OCI-LY1 (cell line): ENCODE measurements around the gene ZNF319.

Experiments
- H2AFZ ChIP-seq: fragments of 200-600 bp; sonication (generic), shearing (Covaris generic); 2 replicates; pipeline ENCODE4 v1.6.0; 2014; ENCODE audit warnings: antibody characterized with exemption, mild to moderate bottlenecking, low read length
- H3F3A ChIP-seq: fragments of 200-600 bp; sonication (generic), shearing (Covaris generic); 2 replicates; pipeline ENCODE4 v1.6.0; 2014; ENCODE audit warnings: mild to moderate bottlenecking, antibody characterized with exemption, low read length, moderate library complexity; ENCODE audit not compliant: insufficient read depth
- H3K27ac ChIP-seq: fragments of 200-600 bp; sonication (generic); 2 replicates; pipeline ENCODE4 v1.5.1; 2014; ENCODE audit warnings: low read length, mixed run types, mild to moderate bottlenecking, low read depth; ENCODE audit not compliant: poor library complexity, severe bottlenecking
- H3K27me3 ChIP-seq: fragments of 200-600 bp; sonication (generic); 2 replicates; pipeline ENCODE4 v1.6.0; 2014; ENCODE audit warnings: antibody characterized with exemption, mild to moderate bottlenecking, low read length, moderate library complexity; ENCODE audit not compliant: insufficient read depth
- H3K36me3 ChIP-seq: fragments of 200-600 bp; sonication (generic); 2 replicates; pipeline ENCODE4 v1.6.1; 2014; ENCODE audit warnings: mild to moderate bottlenecking, antibody characterized with exemption, low read length, moderate library complexity, mixed read lengths; ENCODE audit not compliant: insufficient read depth
- H3K4me1 ChIP-seq: fragments of 200-600 bp; sonication (generic); 2 replicates; pipeline ENCODE4 v1.5.1; 2014; ENCODE audit warnings: mild to moderate bottlenecking, low read length, moderate library complexity; ENCODE audit not compliant: insufficient read depth, severe bottlenecking
- H3K4me2 ChIP-seq: fragments of 200-600 bp; sonication (generic), shearing (Covaris generic); 2 replicates; pipeline ENCODE4 v1.6.1; 2014; ENCODE audit warnings: low read length
- H3K4me3 ChIP-seq: fragments of 200-600 bp; sonication (generic); 2 replicates; pipeline ENCODE4 v1.5.1; 2014; ENCODE audit warnings: low read length, low read depth, mild to moderate bottlenecking, mixed read lengths; ENCODE audit not compliant: poor library complexity, severe bottlenecking
- H3K79me2 ChIP-seq: fragments of 200-600 bp; shearing (Covaris generic); 2 replicates; pipeline ENCODE4 v1.6.1; 2016; ENCODE audit warnings: mixed run types, low read length, mixed read lengths; ENCODE audit not compliant: insufficient read depth
- H3K9ac ChIP-seq: fragments of 200-600 bp; sonication (generic), shearing (Covaris generic); 2 replicates; pipeline ENCODE4 v1.6.1; 2014; ENCODE audit warnings: mild to moderate bottlenecking, low read length, mixed read lengths
- H3K9me2 ChIP-seq: fragments of 200-600 bp; sonication (generic), shearing (Covaris generic); 2 replicates; pipeline ENCODE4 v1.6.1; 2014; ENCODE audit warnings: low read depth, mild to moderate bottlenecking, low read length, mixed read lengths
- H3K9me3 ChIP-seq: fragments of 200-600 bp; shearing (Covaris generic); 2 replicates; pipeline ENCODE4 v1.6.1; 2014; ENCODE audit warnings: low read length, mixed read lengths
- H4K20me1 ChIP-seq: fragments of 200-600 bp; sonication (generic), shearing (Covaris generic); 2 replicates; pipeline ENCODE4 v1.6.0; 2016; ENCODE audit warnings: mild to moderate bottlenecking, low read length; ENCODE audit not compliant: insufficient read depth
- EZH2 ChIP-seq: fragments of 200-600 bp; sonication (generic), shearing (Covaris generic); IDR thresholded peaks from 2 replicates; pipeline ENCODE4 v1.8.0; 2017; ENCODE audit warnings: borderline replicate concordance, mixed run types, mild to moderate bottlenecking, antibody characterized with exemption, low read length, moderate library complexity, mixed read lengths
- TF ChIP-seq, protein P1 (sequence below): fragments of 200-600 bp; sonication (generic), shearing (Covaris generic); IDR thresholded peaks from 2 replicates; pipeline ENCODE4 v1.5.1; 2017; ENCODE audit warnings: mild to moderate bottlenecking, antibody characterized with exemption, low read length, moderate library complexity, mixed read lengths

The ZNF319 gene

DNA sequence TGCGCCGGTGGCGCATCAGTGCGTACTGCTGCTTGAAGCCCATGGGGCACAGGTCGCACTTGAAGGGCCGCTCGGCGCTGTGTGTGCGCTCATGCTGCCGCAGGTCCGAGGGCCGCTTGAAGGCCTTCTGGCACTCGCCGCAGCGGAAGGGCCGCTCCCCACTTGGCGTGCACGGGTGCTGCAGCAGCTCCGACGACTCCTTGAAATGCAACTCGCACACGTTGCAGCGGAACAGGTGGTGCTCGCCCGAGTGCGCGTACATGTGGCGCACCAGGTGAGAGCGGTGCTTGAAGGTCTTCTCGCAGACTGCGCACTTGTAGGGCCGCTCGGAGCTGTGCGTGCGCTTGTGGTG lies 3.3 kb downstream of the ZNF319 start:
- H3K9me2 ChIP-seq: no peaks in the 10 kb centered on the region

DNA sequence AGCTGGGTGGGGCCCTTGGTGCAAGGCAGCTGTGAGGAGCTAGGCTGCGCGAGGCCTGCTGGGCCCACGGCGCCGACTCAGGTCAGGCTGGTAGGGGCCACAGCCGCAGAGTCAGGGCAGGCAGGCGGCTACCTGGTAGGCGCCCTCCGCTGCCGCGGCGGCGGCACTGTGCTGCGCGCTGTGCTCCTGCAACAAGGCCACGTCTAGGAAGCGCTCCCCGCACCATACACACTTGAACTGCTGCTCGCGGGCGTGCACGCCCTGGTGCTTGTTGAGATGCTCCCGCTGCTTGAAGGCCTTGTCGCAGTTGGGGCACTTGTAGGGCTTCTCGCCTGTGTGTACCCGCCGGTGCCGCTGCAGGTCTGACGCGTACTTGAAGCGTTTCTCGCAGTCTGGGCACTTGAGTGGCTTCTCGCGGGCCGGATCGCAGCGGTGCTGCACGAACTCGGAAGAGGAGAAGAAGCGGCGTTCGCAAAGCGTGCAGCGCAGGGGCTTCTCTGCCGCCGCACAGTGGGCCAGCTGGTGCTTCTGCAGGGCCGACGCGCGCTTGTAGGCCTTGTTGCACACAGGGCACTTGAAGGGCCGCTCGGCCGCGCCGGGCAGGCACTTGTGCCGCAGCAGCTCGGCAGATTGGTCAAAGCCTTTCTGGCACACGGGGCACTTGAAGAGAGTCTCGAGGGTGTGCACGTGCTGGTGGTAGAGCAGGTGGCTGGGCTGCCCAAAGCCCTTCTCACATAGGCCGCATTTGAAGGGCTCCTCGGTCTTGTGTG lies 3.9 kb downstream of the ZNF319 start:
- no peaks in the 10 kb centered on the region for H4K20me1 ChIP-seq

More for the DNA sequence above, 3.3 kb downstream of the ZNF319 start:
- no peaks in the 10 kb centered on the region for H3K79me2 ChIP-seq
- no peak overlapping the region for H3K9ac ChIP-seq
- no peak for TF ChIP-seq EZH2
- TF ChIP-seq, protein P1, sequence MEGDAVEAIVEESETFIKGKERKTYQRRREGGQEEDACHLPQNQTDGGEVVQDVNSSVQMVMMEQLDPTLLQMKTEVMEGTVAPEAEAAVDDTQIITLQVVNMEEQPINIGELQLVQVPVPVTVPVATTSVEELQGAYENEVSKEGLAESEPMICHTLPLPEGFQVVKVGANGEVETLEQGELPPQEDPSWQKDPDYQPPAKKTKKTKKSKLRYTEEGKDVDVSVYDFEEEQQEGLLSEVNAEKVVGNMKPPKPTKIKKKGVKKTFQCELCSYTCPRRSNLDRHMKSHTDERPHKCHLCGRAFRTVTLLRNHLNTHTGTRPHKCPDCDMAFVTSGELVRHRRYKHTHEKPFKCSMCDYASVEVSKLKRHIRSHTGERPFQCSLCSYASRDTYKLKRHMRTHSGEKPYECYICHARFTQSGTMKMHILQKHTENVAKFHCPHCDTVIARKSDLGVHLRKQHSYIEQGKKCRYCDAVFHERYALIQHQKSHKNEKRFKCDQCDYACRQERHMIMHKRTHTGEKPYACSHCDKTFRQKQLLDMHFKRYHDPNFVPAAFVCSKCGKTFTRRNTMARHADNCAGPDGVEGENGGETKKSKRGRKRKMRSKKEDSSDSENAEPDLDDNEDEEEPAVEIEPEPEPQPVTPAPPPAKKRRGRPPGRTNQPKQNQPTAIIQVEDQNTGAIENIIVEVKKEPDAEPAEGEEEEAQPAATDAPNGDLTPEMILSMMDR: no peak
- H4K20me1 ChIP-seq: no peaks in the 10 kb centered on the region
- peaks cover 19% of the 10 kb centered on the region for H3K36me3 ChIP-seq
- no peak overlapping the region for H3K27ac ChIP-seq
- no peaks in the 10 kb centered on the region for H3K9me3 ChIP-seq
- H3F3A ChIP-seq: no peaks in the 10 kb centered on the region
- H3K4me3 ChIP-seq: no peak overlapping the region
- H2AFZ ChIP-seq: no peak overlapping the region
- no peaks in the 10 kb centered on the region for H3K27me3 ChIP-seq
- no peak overlapping the region for H3K4me2 ChIP-seq
- peaks cover 18% of the 10 kb centered on the region for H3K4me1 ChIP-seq

DNA sequence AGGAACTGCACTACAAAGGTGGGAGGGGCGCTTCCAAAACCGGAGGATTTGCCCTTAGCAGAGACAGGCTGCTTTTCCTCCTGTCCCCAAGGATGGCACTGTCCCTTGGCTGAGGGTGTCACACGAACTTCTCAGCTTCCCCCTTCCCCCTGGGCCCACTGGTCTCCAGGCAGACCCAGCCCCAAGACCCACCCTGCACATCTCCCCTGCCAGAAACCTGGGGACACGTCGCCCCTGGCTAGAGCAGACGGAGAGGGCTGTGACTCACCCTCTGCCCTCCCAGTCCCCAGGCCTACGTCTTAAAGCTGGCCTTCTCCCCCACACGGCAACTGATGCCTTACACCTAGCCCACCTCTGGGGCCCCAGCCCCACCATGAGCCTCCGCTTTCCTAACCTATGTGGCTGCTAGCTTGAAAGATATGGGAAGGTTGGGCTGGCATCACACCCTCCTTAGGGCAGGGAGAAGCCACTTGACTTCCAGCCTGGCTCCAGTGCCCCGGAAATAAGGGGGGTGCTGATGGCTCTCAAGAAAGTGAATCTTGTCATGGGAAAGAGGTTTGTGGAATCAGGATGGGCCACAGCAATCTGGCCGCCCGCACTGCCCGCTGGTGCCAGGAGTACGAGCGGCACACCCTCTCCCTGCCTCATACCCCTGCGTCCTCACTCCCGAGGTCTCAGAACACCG lies 4.6 kb downstream of the ZNF319 start:
- H3K4me3 ChIP-seq: no peak overlapping the region
- no peak overlapping the region for H2AFZ ChIP-seq
- H3K4me2 ChIP-seq: no peak overlapping the region
- no peaks in the 10 kb centered on the region for H3F3A ChIP-seq
- H3K9me2 ChIP-seq: no peaks in the 10 kb centered on the region
- H3K9me3 ChIP-seq: no peaks in the 10 kb centered on the region
- peaks cover 19% of the 10 kb centered on the region for H3K36me3 ChIP-seq
- H3K27ac ChIP-seq: no peak overlapping the region
- peaks cover 12% of the 10 kb centered on the region for H3K4me1 ChIP-seq
- no peak overlapping the region for H3K9ac ChIP-seq
- H3K27me3 ChIP-seq: 0 out of 2 replicates have a peak, but pooled peaks cover 6% of the 10 kb centered on the region
- TF ChIP-seq, protein P1: no peak
- no peak for TF ChIP-seq EZH2
- no peaks in the 10 kb centered on the region for H4K20me1 ChIP-seq
- no peaks in the 10 kb centered on the region for H3K79me2 ChIP-seq

More for the DNA sequence above, 3.9 kb downstream of the ZNF319 start:
- H3K9ac ChIP-seq: no peak overlapping the region
- no peak overlapping the region for H3K4me2 ChIP-seq
- H3K27ac ChIP-seq: no peak overlapping the region
- H3K9me2 ChIP-seq: no peaks in the 10 kb centered on the region
- H3K4me1 ChIP-seq: peaks cover 12% of the 10 kb centered on the region
- TF ChIP-seq, protein P1: no peak
- no peak for TF ChIP-seq EZH2
- H3K4me3 ChIP-seq: no peak overlapping the region
- no peak overlapping the region for H2AFZ ChIP-seq
- no peaks in the 10 kb centered on the region for H3K27me3 ChIP-seq
- H3K9me3 ChIP-seq: no peaks in the 10 kb centered on the region
- H3K79me2 ChIP-seq: no peaks in the 10 kb centered on the region
- H3F3A ChIP-seq: no peaks in the 10 kb centered on the region
- peaks cover 19% of the 10 kb centered on the region for H3K36me3 ChIP-seq
